A549 (cell line): ENCODE results near the gene PCDH15. TPM values are rescaled to one million over a fixed set of nuclear protein-coding genes. Genes with fewer than 3 reads are reported as not detected.

Experiments
- ATAC-seq, 2 experiments: fragments of 200-7000 bp in 1 of 2; fragments of >200 bp in 1 of 2; cut with Nextera tagmentation in 1 of 2; cut with Tn5 transposase in 1 of 2; 3 replicates each; pipeline versions ENCODE4 v1.8.0 to v1.9.1; 2018 to 2020; ENCODE audit warnings: mild to moderate bottlenecking in 1 of 2, moderate library complexity in 1 of 2
- CTCF ChIA-PET: fragments of 300-600 bp; sonication (Branson Sonifier 250); formaldehyde crosslinking; extraction: SDS; loops from one replicate; lab custom pipeline; 2021; ENCODE audit warnings: antibody characterized with exemption, inconsistent platforms; lab: Yijun Ruan, JAX
- POLR2A ChIA-PET: fragments of 350-600 bp; formaldehyde crosslinking; extraction: SDS; loops from one replicate; lab custom pipeline; 2021; ENCODE audit warnings: antibody characterized with exemption, inconsistent platforms; lab: Yijun Ruan, JAX
- DNase-seq, 2 experiments: peaks; one replicate each; pipeline versions ENCODE4 v3.0.0 to v3.0.0-alpha.2; 2011 to 2016; ENCODE audit warnings: low read depth in 1 of 2, low spot score in 1 of 2
- FAIRE-seq: peaks from 2 replicates; lab custom pipeline; 2011; peaks lifted over from hg19 to GRCh38; lab: Jason Lieb, UNC
- H3K27ac ChIP-seq, 2 experiments: fragments of >200 bp; sonication (Bioruptor Twin); formaldehyde crosslinking; 3 replicates each; pipeline ENCODE4 v1.5.1; 2016 to 2017
- H3K4me1 ChIP-seq: fragments of >200 bp; sonication (Bioruptor Twin); formaldehyde crosslinking; 3 replicates; pipeline ENCODE4 v1.6.1; 2016
- H3K4me2 ChIP-seq: fragments of >200 bp; sonication (Bioruptor Twin); formaldehyde crosslinking; 3 replicates; pipeline ENCODE4 v1.6.1; 2016
- H3K4me3 ChIP-seq: fragments of >200 bp; sonication (Bioruptor Twin); formaldehyde crosslinking; 3 replicates; pipeline ENCODE4 v1.5.1; 2016
- H3K9me3 ChIP-seq: fragments of >200 bp; sonication (Bioruptor Twin); formaldehyde crosslinking; 3 replicates; pipeline ENCODE4 v1.6.1; 2016
- CBX2 ChIP-seq: fragments of 200-600 bp; sonication (generic); IDR thresholded peaks from 2 replicates; pipeline ENCODE4 v1.6.1; 2016; ENCODE audit warnings: low read depth, mild to moderate bottlenecking, borderline replicate concordance
- CBX8 ChIP-seq: fragments of 200-600 bp; sonication (generic); IDR thresholded peaks from 2 replicates; pipeline ENCODE4 v1.6.1; 2016
- CHD2 ChIP-seq: fragments of 150-350 bp; IDR thresholded peaks from 2 replicates; pipeline ENCODE4 v1.6.1; 2014; ENCODE audit warnings: low read length; ENCODE audit not compliant: partially characterized antibody
- CHD4 ChIP-seq: fragments of 200-600 bp; sonication (generic); IDR thresholded peaks from 2 replicates; pipeline ENCODE4 v1.6.1; 2016; ENCODE audit warnings: antibody characterized with exemption, mild to moderate bottlenecking, borderline replicate concordance
- EHF ChIP-seq: fragments of 250-450 bp; sonication (Bioruptor Pico); IDR thresholded peaks from 2 replicates; pipeline ENCODE4 v1.5.0; 2020; ENCODE audit warnings: mild to moderate bottlenecking
- ESRRA ChIP-seq: fragments of 150-350 bp; IDR thresholded peaks from 2 replicates; pipeline ENCODE4 v1.6.1; 2014; ENCODE audit warnings: mild to moderate bottlenecking, low read length, borderline replicate concordance
- FOSB ChIP-seq: fragments of 250-450 bp; sonication (Bioruptor Pico); IDR thresholded peaks from 2 replicates; pipeline ENCODE4 v1.5.0; 2020; ENCODE audit warnings: mild to moderate bottlenecking, moderate library complexity
- FOSL2 ChIP-seq, 2 experiments: fragments of 450-650 bp in 1 of 2; fragments of >200 bp in 1 of 2; sonication (Bioruptor Twin) in 1 of 2; formaldehyde crosslinking; IDR thresholded peaks; 2 replicates each; pipeline versions ENCODE4 v1.5.0 to v1.6.1; 2016 to 2020; ENCODE audit warnings: mild to moderate bottlenecking in 1 of 2, moderate library complexity in 1 of 2
- GATA3 ChIP-seq: IDR thresholded peaks from 2 replicates; pipeline ENCODE4 v1.6.1; 2012; ENCODE audit warnings: borderline replicate concordance
- HOXB13 ChIP-seq: fragments of 250-450 bp; sonication (Bioruptor Pico); IDR thresholded peaks from 2 replicates; pipeline ENCODE4 v1.5.0; 2020; ENCODE audit warnings: low read depth, mild to moderate bottlenecking, moderate library complexity
- HOXB5 ChIP-seq: fragments of 250-450 bp; sonication (Bioruptor Pico); IDR thresholded peaks from 2 replicates; pipeline ENCODE4 v1.5.0; 2020; ENCODE audit warnings: mild to moderate bottlenecking, moderate library complexity
- JUNB ChIP-seq: fragments of >200 bp; sonication (Bioruptor Twin); formaldehyde crosslinking; IDR thresholded peaks from 2 replicates; pipeline ENCODE4 v1.6.1; 2016
- KDM5A ChIP-seq: fragments of 200-600 bp; sonication (generic); IDR thresholded peaks from 2 replicates; pipeline ENCODE4 v1.6.1; 2016; ENCODE audit warnings: antibody characterized with exemption, mild to moderate bottlenecking
- MAFK ChIP-seq: fragments of 450-650 bp; IDR thresholded peaks from 2 replicates; pipeline ENCODE4 v1.6.1; 2014; ENCODE audit not compliant: partially characterized antibody
- POLR2A ChIP-seq: IDR thresholded peaks from 2 replicates; pipeline ENCODE4 v1.6.1; 2012; ENCODE audit warnings: mild to moderate bottlenecking, low read length
- POLR2AphosphoS2 ChIP-seq: conservative IDR thresholded peaks from 2 replicates; pipeline ENCODE4 v1.6.1; 2012; ENCODE audit warnings: low read length, improper control_type of control experiment, inconsistent platforms
- RAD21 ChIP-seq, 2 experiments: fragments of >200 bp in 1 of 2; sonication (Bioruptor Twin) in 1 of 2; formaldehyde crosslinking in 1 of 2; IDR thresholded peaks in 1 of 2; conservative IDR thresholded peaks in 1 of 2; 2 replicates in 1 of 2; 3 replicates in 1 of 2; pipeline ENCODE4 v1.6.1; 2012 to 2018; ENCODE audit warnings: inconsistent platforms in 1 of 2
- RNF2 ChIP-seq: fragments of 200-600 bp; sonication (generic); IDR thresholded peaks from 2 replicates; pipeline ENCODE4 v1.6.1; 2016; ENCODE audit warnings: low read depth, mild to moderate bottlenecking, antibody characterized with exemption, moderate library complexity, borderline replicate concordance
- TP53 ChIP-seq: fragments of 250-450 bp; sonication (Bioruptor Pico); IDR thresholded peaks from 2 replicates; pipeline ENCODE4 v1.5.0; 2021; ENCODE audit warnings: mild to moderate bottlenecking, moderate library complexity
- ZC3H11A ChIP-seq: fragments of 450-650 bp; IDR thresholded peaks from 2 replicates; pipeline ENCODE4 v1.6.1; 2014; ENCODE audit warnings: antibody characterized with exemption, mild to moderate bottlenecking
- ZNF302 ChIP-seq: fragments of 250-450 bp; sonication (Bioruptor Pico); IDR thresholded peaks from 2 replicates; pipeline ENCODE4 v1.9.0; 2021; ENCODE audit warnings: inconsistent platforms, mild to moderate bottlenecking, moderate library complexity
- ZSCAN20 ChIP-seq: fragments of 250-450 bp; sonication (Bioruptor Pico); IDR thresholded peaks from 2 replicates; pipeline ENCODE4 v1.8.0; 2022; ENCODE audit warnings: mild to moderate bottlenecking, moderate library complexity
- WGBS: methylation state at CpG from one replicate; pipeline ENCODE4 v1.1.6; 2017; ENCODE audit errors: missing lambda C conversion rate; 5-methylcytosine and 5-hydroxymethylcytosine counted together
- polyA plus RNA-seq, 4 experiments: library from polyadenylated mRNA; depleted of rRNA in 3 of 4; stranded (reverse); fragments of >200 nt; fragmentation: RNase III in 1 of 4; extraction: RNeasy Plus Mini Kit Qiagen cat#74134 plus additional on column Dnase treatment in 1 of 4; gene quantifications; 2 replicates in 3 of 4; 3 replicates in 1 of 4; pipeline ENCODE4 v1.2.3, GENCODE V29; 2011 to 2017
- TF ChIP-seq, protein P1 (sequence below): fragments of 200-600 bp; sonication (generic); IDR thresholded peaks from 2 replicates; pipeline ENCODE4 v1.6.1; 2016; ENCODE audit warnings: antibody characterized with exemption, mild to moderate bottlenecking, moderate library complexity
- TF ChIP-seq, protein P2 (sequence below): IDR thresholded peaks from 2 replicates; pipeline ENCODE4 v1.6.1; 2012
- TF ChIP-seq, protein P3 (sequence below): fragments of 250-450 bp; sonication (Bioruptor Pico); IDR thresholded peaks from 2 replicates; pipeline ENCODE4 v1.5.0; 2020; ENCODE audit warnings: low read depth, mild to moderate bottlenecking, moderate library complexity

PCDH15 gene
- polyA plus RNA-seq, 2 of the 4 experiments (the other 2 are of a cell fraction): 0.03 TPM; not detected in 1

DNA sequence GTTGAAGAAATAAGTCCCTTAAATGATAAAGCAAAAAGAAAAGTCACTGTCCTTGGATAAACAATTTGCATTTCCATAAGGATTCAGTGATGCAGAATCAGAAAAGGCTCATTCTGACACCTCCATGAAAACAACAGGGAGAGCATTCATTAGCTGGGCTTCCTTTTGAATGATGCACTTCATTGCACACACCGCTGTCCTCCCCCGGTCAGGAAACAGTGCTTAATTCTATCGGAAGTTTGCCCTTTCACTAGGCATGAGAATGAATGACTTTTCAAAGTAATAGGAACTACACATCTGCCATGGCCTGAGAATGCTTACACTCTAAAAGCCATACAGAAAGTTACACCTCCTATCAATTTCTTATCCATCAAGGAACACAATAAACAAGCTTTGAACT is 4.2 kb downstream of the PCDH15 start:
- no peak overlapping the region for H3K27ac ChIP-seq
- no peak for TF ChIP-seq MAFK
- TF ChIP-seq ESRRA: no peak
- TF ChIP-seq HOXB13 (CRISPR knock-in tag): no peak
- TF ChIP-seq TP53: no peak
- TF ChIP-seq EHF: no peak
- no peak for TF ChIP-seq CHD2
- TF ChIP-seq, protein P1, sequence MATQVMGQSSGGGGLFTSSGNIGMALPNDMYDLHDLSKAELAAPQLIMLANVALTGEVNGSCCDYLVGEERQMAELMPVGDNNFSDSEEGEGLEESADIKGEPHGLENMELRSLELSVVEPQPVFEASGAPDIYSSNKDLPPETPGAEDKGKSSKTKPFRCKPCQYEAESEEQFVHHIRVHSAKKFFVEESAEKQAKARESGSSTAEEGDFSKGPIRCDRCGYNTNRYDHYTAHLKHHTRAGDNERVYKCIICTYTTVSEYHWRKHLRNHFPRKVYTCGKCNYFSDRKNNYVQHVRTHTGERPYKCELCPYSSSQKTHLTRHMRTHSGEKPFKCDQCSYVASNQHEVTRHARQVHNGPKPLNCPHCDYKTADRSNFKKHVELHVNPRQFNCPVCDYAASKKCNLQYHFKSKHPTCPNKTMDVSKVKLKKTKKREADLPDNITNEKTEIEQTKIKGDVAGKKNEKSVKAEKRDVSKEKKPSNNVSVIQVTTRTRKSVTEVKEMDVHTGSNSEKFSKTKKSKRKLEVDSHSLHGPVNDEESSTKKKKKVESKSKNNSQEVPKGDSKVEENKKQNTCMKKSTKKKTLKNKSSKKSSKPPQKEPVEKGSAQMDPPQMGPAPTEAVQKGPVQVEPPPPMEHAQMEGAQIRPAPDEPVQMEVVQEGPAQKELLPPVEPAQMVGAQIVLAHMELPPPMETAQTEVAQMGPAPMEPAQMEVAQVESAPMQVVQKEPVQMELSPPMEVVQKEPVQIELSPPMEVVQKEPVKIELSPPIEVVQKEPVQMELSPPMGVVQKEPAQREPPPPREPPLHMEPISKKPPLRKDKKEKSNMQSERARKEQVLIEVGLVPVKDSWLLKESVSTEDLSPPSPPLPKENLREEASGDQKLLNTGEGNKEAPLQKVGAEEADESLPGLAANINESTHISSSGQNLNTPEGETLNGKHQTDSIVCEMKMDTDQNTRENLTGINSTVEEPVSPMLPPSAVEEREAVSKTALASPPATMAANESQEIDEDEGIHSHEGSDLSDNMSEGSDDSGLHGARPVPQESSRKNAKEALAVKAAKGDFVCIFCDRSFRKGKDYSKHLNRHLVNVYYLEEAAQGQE: no peak
- no peak for TF ChIP-seq ZNF302 (CRISPR knock-in tag)
- TF ChIP-seq, protein P2, sequence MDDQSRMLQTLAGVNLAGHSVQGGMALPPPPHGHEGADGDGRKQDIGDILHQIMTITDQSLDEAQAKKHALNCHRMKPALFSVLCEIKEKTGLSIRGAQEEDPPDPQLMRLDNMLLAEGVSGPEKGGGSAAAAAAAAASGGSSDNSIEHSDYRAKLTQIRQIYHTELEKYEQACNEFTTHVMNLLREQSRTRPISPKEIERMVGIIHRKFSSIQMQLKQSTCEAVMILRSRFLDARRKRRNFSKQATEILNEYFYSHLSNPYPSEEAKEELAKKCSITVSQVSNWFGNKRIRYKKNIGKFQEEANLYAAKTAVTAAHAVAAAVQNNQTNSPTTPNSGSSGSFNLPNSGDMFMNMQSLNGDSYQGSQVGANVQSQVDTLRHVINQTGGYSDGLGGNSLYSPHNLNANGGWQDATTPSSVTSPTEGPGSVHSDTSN: no peak
- no peak for TF ChIP-seq GATA3
- TF ChIP-seq POLR2AphosphoS2: no peak
- no peak for TF ChIP-seq ZSCAN20 (CRISPR knock-in tag)
- TF ChIP-seq RAD21 (conservative IDR thresholded peaks at IDR 0.05 in 1 of 2, IDR thresholded peaks at IDR 0.05 in 1 of 2): no peak
- TF ChIP-seq HOXB5 (CRISPR knock-in tag): no peak
- TF ChIP-seq POLR2A: no peak
- no peak for TF ChIP-seq RNF2
- no peak for TF ChIP-seq FOSB (CRISPR knock-in tag)
- no peak for TF ChIP-seq JUNB
- TF ChIP-seq, protein P3, sequence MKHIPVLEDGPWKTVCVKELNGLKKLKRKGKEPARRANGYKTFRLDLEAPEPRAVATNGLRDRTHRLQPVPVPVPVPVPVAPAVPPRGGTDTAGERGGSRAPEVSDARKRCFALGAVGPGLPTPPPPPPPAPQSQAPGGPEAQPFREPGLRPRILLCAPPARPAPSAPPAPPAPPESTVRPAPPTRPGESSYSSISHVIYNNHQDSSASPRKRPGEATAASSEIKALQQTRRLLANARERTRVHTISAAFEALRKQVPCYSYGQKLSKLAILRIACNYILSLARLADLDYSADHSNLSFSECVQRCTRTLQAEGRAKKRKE (CRISPR knock-in tag): no peak
- CTCF ChIA-PET: no interaction called here
- H3K4me3 ChIP-seq: no peak overlapping the region
- no peak overlapping the region for H3K4me2 ChIP-seq
- no peak for FAIRE-seq
- 0 out of 3 replicates have a peak, but pooled peaks cover 3% of the 10 kb centered on the region for H3K9me3 ChIP-seq
- POLR2A ChIA-PET: no interaction called here
- ATAC-seq: no peak
- H3K4me1 ChIP-seq: no peaks in the 10 kb centered on the region
- 34% methylated on average over 3 of the region's 3 CpGs for WGBS
- DNase-seq: no peak

DNA sequence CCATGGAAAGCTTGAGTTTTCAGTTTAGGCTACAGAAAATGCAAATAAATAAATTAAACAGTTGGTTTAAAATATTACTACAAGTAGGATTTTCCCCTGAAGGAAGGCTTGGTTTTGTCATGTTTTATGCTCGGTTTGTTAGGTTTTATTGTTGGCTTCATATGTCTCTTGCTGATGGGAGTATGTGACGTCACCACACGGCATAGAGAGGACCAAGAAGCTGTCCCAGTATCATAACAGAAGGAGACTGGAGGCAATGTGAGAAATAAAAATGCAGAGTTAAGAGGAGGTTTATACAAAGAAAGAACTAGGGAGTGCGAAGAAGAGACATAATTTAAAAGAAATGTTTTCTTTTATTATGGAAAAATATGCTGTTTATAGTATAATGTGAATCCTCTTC is 24.4 kb downstream of the PCDH15 start:
- Histone ChIP-seq H3K4me1 (no peaks in the 10 kb centered on the region), H3K9me3 (no peaks in the 10 kb centered on the region), H3K4me2 (no peak overlapping the region), H3K4me3 (no peak overlapping the region), H3K27ac (no peak overlapping the region)
- ATAC-seq (no peak), DNase-seq (no peak), FAIRE-seq (no peak)
- no peak for TF ChIP-seq ZNF302 (CRISPR knock-in tag)
- TF ChIP-seq CHD4: no peak
- no peak for TF ChIP-seq FOSL2 (IDR thresholded peaks at IDR 0.05)
- TF ChIP-seq FOSL2 (CRISPR knock-in tag; IDR thresholded peaks at IDR 0.05): no peak
- TF ChIP-seq EHF: no peak
- TF ChIP-seq FOSB (CRISPR knock-in tag): no peak
- TF ChIP-seq CBX8: no peak
- TF ChIP-seq HOXB13 (CRISPR knock-in tag): no peak
- TF ChIP-seq KDM5A: no peak
- TF ChIP-seq ZC3H11A: no peak
- TF ChIP-seq CBX2: no peak
- ChIA-PET CTCF (no interaction called here), POLR2A (no interaction called here)
- WGBS: 13% methylated on average over 4 of the region's 4 CpGs
